ENCODE data around the gene DDX1. TPM values are rescaled to one million over a fixed set of nuclear protein-coding genes. Genes with fewer than 3 reads are reported as not detected.

DDX1 gene
- total RNA-seq, 2 donors from 2014 or later = 74.2 to 81.3 TPM

DNA sequence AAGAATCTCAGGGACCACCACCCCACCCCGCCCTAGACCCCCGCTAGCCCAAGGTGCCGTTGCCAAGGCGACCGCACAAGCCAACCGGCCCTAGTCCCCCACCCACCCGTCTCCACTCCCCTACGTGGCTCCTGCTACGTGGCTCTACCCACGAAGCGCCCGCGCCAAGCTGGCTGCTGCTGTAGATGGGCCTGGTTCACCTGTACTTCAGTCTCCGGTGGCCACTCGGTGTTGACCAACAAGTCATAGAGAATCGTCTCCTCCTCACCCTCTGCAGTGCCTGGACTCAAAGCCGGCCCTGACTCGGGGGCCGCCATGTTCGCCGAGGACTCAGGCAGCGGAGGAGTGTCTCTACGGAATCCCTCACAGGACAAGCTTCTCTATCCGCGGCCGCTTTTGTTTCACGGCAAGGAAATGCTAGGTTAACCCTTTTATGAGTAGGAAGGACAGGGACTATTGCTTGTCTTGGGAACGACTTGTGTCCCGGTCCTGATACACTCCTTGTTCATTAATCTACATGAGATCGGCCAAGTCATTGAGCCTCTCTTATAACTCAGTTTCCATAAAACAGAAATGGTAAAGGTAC lies 30.6 kb upstream of the DDX1 start, which contains the start of gene NBAS:
Gene NBAS (minus strand): TSS at position 347 of the 586 bp plus-strand sequence. CDS start 30 bp downstream, at position 317.
- peak; percentile 94 for DNase-seq (ENCODE audit: low spot score)
- intact Hi-C loops (cut with DNase I) = no loop called here

DNA sequence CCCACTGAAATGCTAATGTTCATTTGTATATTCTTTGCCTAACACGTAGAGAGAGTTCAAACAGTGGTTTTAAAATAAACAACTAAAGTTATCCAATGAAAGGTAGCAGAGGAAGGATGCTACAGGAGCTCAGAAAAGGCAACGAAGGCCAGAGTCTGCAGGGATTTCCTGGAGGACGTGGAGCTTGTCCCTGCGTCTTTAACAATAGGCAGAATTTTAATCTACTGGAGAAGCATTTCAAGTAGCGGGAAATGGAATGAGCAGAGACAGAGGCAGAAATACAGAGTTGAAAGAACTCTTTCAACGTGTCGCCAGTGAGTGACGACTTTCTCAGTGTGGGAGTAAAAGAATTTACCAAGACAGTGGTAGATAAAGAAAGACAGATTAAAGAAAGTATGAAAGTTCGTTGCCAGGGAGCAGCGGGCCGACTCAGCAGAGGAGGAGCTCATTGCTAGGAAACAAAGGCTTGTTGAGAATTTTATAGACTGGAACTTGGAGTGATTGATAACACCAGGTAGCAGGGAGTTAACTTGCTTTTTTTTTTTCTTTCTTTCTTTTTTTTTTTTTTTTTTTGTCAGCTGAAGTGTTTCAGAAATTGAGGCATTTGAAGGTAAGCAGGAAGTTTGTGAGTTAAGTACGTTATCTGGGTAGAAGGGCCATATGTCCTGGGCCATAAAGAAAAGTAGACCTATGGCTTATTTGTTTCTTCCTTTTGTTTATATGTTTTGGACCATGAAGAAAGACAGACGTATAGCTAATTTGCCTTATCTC lies 29.9 kb upstream of the DDX1 start:
- intact Hi-C loops (cut with DNase I) = no loop called here
- no peak for DNase-seq (ENCODE audit: low spot score)

- intact Hi-C loops (cut with DNase I) = no loop called here
- DNase-seq (ENCODE audit: low spot score) = no peak
These were observed 29.2 kb upstream of the DDX1 start for GRCh38 chr2:15562354-15563031.

DNA sequence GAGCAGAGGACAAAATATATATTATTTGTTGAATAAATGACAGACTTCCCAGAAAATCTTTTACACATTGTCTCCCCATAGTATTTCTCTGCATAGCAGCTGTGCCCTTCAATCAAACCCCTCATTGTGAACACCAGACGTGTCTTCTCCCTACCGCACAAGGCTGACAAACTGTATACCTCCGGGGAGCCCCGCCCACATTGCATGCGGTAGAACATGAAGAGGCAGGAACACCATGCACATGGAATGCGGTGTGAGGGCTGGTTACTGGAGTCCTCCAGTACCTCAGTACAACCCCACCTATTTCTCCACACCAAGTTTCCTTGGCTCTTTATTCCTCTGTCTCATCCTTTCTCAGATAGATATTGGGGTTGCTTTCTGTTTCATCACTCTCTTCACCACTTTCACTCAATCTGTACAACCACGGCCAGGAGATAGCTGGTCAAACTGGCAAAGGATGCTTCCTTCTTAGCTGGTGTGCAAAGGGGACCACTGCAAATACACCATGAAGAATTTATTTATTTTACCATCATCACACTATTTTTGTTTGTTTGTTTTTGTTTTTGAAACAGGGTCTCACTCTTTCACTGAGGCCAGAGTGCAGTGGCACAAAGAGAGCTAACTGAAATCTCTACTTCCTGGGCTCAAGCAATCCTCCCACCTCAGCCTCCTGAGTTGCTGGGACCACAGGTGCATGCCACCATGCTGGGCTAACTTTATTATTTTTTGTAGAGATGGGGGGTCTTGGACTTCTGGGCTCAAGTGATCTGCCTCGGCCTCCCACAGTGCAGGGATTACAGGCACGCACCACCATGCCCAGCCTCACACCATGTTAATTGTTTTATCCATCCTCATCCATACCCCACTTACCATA lies 28.2 kb upstream of the DDX1 start:
- no peak for DNase-seq (ENCODE audit: low spot score)
- intact Hi-C loops (cut with DNase I) = no loop called here

- intact Hi-C loops (cut with DNase I) = no loop called here
- DNase-seq (ENCODE audit: low spot score) = no peak
These were observed 26.3 kb upstream of the DDX1 start for GRCh38 chr2:15565392-15565791.

DNA sequence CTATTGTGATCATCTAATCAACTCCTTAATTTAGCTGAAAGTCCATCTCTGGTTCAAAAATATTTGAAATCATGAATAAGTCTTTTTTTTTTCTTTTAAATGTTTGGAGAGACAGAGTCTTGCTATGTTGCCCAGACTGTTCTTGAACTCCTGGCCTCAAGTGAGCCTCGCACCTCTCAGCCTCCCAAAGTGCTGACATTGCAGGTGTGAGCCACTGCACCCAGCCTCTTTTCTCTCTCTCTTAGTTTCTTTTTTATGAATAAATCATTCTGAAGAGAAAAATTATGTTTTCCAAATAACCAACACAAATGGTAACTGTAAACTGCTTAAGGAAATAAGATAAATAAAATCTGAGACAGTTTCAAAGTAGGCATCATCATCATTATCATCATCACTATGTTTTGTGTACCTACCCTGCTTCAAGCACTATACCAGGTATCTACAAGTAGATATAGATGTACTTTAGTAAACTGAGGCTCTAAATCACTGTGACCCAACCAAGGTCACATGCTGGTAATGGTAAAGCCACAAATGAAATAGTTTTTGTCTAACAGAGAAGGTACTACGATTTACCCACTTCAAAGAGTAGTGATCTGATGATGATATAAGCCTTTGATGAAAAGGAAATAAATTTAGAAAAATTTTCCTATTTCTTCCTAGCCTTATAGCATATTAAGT lies 25.5 kb upstream of the DDX1 start:
- no peak for DNase-seq (ENCODE audit: low spot score)
- intact Hi-C loops (cut with DNase I) = no loop called here

- intact Hi-C loops (cut with DNase I) = no loop called here
- DNase-seq (ENCODE audit: low spot score) = no peak
These were observed 24.8 kb upstream of the DDX1 start for GRCh38 chr2:15566912-15567311.

GRCh38 chr2:15568874-15569273 lies 22.8 kb upstream of the DDX1 start:
- intact Hi-C loops (cut with DNase I) = no loop called here

DNA sequence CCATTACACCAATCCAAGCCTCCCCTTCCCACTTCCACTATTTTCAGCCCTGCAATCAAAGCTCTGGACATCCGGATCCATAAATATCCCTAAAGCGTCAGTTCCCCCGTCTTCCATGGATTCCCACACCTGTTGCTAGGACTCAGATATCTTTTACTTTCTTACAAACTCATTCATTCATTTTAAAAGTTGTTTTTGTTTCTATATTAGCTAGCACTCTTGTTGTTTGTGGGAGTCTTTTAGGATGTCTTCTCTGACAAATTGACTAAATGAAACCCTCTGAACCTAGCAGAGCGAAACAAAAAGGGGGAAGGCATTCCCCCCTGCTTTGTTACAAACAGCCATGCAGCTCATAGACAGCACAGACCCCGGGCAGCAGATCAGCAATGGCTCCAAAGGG lies 21.6 kb upstream of the DDX1 start:
- DNase-seq (ENCODE audit: low spot score) = no peak
- intact Hi-C loops (cut with DNase I) = no loop called here

More at GRCh38 chr2:15568874-15569273, 22.8 kb upstream of the DDX1 start:
- DNase-seq (ENCODE audit: low spot score) = no peak

DNA sequence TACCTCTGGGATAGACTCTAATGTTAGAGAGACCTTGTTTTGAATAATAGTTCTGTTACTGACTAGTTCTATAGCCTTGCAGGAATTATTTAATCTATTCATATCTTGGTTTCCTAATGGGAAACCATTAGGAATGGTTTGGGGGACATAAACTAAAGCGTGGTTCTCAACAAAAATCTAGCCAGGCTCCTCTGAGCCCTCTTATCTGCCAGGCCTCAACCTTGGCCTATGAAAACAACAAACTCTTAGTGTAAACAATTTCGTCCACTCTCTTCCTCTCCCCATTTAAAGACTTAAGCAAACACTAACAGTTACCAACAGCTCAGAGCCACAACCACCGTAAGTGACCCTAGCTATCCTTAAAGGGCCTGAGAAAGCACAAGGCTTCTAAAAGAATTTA lies 19.9 kb upstream of the DDX1 start:
- DNase-seq (ENCODE audit: low spot score) = no peak
- intact Hi-C loops (cut with DNase I) = no loop called here

DNA sequence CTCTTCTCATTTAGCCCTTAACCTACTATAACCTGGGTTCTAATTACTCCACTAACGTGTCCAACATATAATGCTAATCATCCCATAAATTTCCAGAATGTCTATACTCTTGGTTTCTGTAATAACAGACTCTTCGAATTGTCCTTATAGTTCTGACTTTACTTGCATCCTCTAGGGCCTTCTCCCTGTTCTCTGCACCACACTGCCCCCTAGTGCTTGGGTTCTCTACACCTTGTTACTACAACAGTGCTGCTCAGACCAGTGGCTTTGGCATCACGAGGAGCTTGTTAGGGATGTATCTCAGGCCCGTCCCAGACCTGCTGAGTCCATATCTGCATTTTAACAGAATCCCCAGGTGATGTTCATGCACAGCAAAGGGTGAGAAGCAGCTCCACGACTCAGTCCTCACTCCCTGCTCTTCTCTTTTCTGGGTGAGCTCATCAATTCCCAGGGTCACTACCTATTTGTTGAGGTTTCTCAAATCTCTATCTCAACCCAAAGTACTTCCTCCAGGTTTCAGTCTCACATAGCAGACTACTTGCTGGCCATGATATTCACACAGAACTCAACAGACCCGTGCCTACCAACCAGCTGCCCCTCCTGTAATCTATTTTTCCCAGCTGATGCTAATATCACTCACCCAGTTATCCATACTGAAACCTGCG lies 14.5 kb upstream of the DDX1 start:
- intact Hi-C loops (cut with DNase I) = no loop called here
- peak; percentile 88 for DNase-seq (ENCODE audit: low spot score)

DNA sequence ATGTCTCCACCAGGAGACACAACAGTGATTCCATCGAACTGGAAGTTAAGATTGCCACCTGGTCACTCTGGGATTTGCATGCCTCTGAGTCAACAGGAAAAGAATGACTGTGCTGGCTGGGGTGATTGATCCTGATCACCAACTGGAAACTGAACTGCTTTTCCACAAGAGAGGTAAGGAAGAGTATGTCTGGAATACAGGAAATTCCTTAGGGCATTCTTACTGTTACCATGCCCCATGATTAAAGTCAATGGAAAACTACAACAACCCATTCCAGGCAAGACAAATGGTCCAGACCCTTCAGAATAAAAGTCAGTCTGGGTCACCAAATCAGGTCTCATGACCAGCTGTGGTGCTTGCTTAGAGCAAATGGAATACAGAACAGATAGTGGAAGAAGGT lies 12.0 kb upstream of the DDX1 start:
- intact Hi-C loops (cut with DNase I) = no loop called here
- no peak for DNase-seq (ENCODE audit: low spot score)

DNA sequence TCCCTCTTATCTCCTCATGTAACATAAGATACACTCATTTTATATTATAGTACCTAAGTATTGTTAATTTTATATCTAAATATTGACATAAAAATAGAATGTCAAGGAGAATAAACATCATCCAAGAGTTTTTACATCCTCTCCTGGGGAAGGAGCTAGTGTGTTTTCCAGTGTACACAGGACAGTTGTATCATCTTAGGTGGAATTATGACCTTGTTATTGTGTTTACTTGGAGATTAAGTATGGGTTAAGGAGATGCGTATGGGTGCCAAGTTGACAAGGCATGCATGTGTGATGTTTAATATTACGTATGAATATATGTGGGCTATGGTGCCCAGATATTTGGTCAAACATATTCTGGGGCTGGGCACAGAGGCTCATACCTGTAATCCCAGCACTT lies 11.2 kb upstream of the DDX1 start:
- intact Hi-C loops (cut with DNase I) = no loop called here
- DNase-seq (ENCODE audit: low spot score) = no peak

DNA sequence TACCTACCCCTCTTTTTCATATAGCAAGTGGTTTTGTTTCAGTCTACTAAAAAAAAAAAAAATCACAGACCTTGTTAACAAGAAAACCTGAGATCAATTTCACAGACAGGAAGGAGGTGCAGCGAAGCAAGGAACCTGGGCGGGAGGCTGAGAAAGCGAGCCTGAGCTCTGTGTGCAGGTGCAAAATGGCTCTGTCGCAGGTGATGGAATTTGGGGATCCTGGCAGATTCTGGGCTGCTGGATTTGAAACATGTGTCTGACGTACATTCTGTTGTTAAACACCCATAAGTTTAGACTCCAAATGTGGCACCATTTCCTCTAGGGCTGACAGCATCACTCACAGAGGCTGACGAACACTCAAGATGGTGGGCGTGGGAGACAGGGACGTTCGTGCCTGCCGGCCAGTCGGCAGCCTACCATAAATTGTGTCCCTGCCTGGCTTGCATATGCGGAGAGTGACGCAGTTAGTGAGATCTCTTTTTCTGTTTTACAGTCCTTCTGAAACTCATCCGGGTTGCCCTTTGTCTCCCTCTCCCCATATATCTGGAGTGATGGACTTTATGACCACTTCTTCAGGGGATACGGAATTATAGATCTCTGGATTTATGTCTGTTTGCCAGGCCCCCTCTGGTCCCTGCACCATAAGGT lies 8.8 kb upstream of the DDX1 start:
- intact Hi-C loops (cut with DNase I) = no loop called here
- no peak for DNase-seq (ENCODE audit: low spot score)

DNA sequence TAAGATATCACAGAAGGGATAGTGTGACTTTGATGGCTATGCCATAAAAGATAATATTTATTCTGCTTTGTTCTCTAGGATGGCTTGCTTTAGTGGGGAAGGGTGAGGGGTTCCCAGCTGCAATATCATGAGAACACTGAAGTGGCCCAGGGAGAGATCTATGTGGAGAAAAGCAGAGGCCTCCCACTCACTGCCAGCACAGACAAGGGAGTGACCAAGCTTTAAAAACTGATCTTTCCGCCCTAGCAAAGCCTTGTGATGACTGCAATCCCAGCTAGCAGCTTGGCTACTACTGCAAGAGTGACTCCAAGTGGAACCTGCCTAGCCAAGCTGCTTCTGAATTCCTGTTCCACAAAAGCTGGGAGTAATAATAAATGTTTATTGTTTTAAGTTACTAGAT lies 7.8 kb upstream of the DDX1 start:
- intact Hi-C loops (cut with DNase I) = no loop called here
- DNase-seq (ENCODE audit: low spot score) = no peak

DNA sequence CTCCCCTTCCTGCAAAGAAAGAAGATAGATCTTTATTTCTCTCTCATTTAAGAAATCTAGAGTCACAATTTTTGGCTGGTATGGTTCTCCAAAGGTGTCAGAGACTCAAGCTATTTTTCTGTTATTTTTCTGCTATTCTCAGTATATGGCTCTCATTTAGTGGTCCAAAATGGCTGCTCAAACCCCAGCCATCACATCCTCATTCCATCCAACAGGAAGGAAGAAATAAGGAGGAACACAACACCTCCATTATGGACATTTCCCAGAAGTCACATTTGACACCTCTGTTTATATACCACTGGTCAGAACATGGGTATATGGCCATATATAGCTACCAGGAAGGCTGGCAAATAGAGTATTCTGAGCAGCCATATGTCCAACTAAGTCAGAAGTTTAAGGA lies 7.4 kb upstream of the DDX1 start:
- no peak for DNase-seq (ENCODE audit: low spot score)
- intact Hi-C loops (cut with DNase I) = no loop called here

GRCh38 chr2:15584767-15585469 lies 6.8 kb upstream of the DDX1 start:
- intact Hi-C loops (cut with DNase I) = no loop called here
- DNase-seq (ENCODE audit: low spot score) = no peak

Measured in posterior vena cava (tissue), 2 donors.